Measurements from ENCODE around the gene SOCS1.

The SOCS1 gene

DNA sequence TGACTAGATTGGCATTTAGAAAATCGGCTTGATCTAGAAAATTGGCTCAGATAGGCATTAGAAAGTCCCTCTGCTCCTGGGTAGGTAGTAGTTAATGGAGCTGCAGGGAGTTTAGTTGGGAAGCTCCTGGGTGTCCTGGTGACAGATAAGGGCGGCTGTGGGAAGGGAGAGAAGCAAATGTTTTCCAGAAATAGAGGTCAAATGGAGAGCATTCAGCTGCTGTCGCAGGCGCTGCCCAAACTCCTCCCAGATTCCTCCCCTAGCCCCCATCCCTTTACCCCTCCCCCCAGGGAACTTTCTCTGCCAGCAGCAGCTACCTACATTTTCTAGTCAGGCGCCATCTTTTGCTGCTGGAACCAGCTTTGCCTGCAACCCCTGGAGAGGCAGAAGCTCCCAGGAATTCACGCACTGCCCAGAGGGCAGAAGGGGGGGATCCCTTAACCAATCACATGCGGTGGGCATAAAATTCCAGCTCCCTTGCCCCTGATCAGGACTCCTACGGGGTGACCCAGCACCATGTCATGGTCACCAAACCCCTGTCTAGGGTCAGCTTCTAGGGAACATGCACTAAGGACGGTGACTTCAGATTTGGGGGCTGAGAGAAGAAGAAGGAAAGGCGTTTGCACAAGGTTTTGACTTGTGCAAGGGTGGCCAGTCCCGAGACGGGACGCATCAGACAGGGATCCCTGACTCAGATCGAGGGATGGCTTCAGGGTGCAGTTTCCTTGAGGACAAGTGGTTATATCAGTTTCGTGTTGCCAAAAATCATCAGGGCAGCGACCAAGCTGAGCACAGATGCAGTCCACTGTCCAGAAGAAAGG is 43.8 kb downstream of the SOCS1 start:
- no peaks in the 10 kb centered on the region for H3K4me1 ChIP-seq (ENCODE audit: insufficient read depth, low read length)

DNA sequence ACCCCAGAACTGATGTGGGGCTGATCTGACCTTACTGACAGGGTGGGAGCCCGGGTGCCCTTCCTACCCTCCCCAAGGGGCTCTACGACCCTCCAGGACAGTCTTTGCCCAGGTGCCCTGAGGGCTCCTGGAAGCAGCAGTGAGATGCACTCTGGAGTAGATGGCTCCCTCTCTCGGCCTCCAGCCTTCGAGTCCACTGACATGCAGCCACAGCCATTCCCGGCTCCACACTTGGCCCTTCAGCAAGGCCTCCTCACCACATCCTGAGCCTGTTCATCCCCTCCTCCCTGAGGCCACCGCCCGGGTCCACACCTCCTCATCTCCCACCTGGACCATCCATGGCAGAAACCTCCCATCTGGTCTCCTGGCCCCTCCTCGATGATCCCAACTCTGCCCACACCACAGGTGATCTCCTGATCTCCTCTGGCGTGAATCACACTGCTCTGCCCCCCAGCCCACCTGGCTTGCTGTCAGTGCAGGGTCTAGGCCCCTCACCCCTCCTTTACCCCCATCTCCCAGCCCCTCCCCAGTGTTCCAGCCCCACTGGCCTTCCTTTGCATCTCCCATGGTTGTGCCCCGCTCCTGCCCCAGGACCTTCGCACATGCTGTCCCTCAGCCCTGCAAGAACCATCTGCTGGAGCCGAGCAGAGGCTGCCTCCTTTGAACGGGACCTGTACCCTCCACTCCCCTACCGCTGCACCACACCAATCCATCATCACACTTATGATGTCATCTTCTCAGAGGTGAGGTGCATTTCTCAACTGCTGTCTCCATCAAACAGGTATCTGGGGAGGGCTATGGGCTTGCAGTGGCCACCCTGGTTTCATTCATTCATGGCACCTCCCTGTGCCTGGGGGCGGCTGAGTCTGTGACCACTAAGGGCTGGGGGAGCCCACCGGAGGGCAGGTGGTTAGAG is 44.7 kb downstream of the SOCS1 start:
- H3K9ac ChIP-seq (ENCODE audit: low read length) = no peak overlapping the region
- no peak overlapping the region for H3K27ac ChIP-seq (ENCODE audit: low read depth, low read length)
- no peaks in the 10 kb centered on the region for H3K9me3 ChIP-seq (ENCODE audit: low read length)

More for the DNA sequence above, 43.8 kb downstream of the SOCS1 start:
- H3K9me3 ChIP-seq (ENCODE audit: low read length) = no peaks in the 10 kb centered on the region
- no peaks in the 10 kb centered on the region for H3K27me3 ChIP-seq (ENCODE audit: control insufficient read depth in 1 of 2, insufficient read depth in 2 of 2, low read length in 2 of 2)
- no peak overlapping the region for H3K9ac ChIP-seq (ENCODE audit: low read length)
- H3K4me3 ChIP-seq (ENCODE audit: low read depth in 1 of 2, low read length in 2 of 2) = no peak overlapping the region
- H3K27ac ChIP-seq (ENCODE audit: low read depth, low read length) = no peak overlapping the region
- no peaks in the 10 kb centered on the region for H3K36me3 ChIP-seq (ENCODE audit: insufficient read depth, low read length)

DNA sequence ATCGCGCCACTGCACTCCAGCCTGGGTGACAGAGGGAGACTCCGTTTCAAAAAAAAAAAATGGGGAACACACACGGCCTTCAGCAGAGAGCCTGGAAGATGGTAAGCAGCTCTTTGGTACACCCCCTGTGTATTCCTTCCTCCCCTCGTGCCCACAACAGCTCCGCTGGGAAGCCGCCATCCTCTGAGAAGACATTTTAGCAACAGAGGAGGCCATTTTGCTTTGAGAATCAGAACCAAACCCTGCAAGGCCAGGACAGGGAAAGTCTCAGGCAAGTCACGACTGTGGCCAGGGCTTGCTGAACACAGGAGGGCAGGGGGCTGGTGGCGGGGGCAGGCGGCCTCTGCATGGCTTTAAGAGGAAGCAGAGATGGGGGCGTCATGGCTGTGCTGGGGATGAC is 45.7 kb downstream of the SOCS1 start:
- H3K9me3 ChIP-seq (ENCODE audit: low read length) = no peaks in the 10 kb centered on the region
- H3K9ac ChIP-seq (ENCODE audit: low read length) = no peak overlapping the region
- H3K27ac ChIP-seq (ENCODE audit: low read depth, low read length) = no peak overlapping the region
- no peaks in the 10 kb centered on the region for H3K4me1 ChIP-seq (ENCODE audit: insufficient read depth, low read length)
- H3K36me3 ChIP-seq (ENCODE audit: insufficient read depth, low read length) = no peaks in the 10 kb centered on the region
- no peak overlapping the region for H3K4me3 ChIP-seq (ENCODE audit: low read depth in 1 of 2, low read length in 2 of 2)
- H3K27me3 ChIP-seq (ENCODE audit: control insufficient read depth in 1 of 2, insufficient read depth in 2 of 2, low read length in 2 of 2) = no peaks in the 10 kb centered on the region

More for the DNA sequence above, 44.7 kb downstream of the SOCS1 start:
- H3K36me3 ChIP-seq (ENCODE audit: insufficient read depth, low read length) = no peaks in the 10 kb centered on the region
- no peaks in the 10 kb centered on the region for H3K27me3 ChIP-seq (ENCODE audit: control insufficient read depth in 1 of 2, insufficient read depth in 2 of 2, low read length in 2 of 2)
- H3K4me1 ChIP-seq (ENCODE audit: insufficient read depth, low read length) = no peaks in the 10 kb centered on the region
- H3K4me3 ChIP-seq (ENCODE audit: low read depth in 1 of 2, low read length in 2 of 2) = no peak overlapping the region

DNA sequence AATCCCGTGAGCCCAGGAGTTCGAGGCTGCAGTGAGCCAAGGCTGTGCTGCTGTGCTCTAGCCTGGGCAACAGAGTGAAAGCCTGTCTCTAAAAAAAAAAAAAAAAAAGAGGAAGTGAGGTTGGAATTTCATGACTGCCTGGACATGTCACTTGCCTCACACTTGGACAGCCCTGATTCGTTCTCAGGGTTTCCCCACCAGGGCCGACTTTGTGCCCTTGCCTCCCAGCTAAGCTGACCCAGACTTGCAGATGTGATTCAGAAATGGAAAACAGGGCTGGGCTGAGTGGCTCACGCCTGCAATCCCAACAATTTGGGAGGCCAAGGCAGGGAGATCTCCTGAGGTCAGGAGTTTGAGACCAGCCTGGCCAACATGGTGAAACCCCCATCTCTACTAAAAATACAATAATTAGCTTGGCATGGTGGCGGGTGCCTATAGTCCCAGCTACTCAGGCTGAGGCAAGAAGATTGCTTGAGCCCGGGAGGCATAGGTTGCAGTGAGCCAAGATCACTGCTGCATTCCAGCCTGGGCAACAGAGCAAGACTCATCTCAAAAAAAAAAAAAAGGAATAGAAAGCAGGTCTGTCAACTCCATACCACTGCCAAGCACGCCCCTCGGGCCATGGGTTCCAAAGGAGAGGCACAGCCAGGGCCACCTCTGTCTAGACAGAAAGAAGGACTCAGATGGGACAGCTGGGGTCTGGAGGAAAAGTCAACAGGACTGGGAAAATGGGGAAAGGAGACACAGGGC is 46.9 kb downstream of the SOCS1 start:
- Histone ChIP-seq H3K9ac (ENCODE audit: low read length) (no peak overlapping the region), H3K36me3 (ENCODE audit: insufficient read depth, low read length) (no peaks in the 10 kb centered on the region), H3K9me3 (ENCODE audit: low read length) (no peaks in the 10 kb centered on the region), H3K27me3 (ENCODE audit: control insufficient read depth in 1 of 2, insufficient read depth in 2 of 2, low read length in 2 of 2) (no peaks in the 10 kb centered on the region), H3K4me3 (ENCODE audit: low read depth in 1 of 2, low read length in 2 of 2) (no peak overlapping the region), H3K4me1 (ENCODE audit: insufficient read depth, low read length) (no peaks in the 10 kb centered on the region), H3K27ac (ENCODE audit: low read depth, low read length) (no peak overlapping the region)

DNA sequence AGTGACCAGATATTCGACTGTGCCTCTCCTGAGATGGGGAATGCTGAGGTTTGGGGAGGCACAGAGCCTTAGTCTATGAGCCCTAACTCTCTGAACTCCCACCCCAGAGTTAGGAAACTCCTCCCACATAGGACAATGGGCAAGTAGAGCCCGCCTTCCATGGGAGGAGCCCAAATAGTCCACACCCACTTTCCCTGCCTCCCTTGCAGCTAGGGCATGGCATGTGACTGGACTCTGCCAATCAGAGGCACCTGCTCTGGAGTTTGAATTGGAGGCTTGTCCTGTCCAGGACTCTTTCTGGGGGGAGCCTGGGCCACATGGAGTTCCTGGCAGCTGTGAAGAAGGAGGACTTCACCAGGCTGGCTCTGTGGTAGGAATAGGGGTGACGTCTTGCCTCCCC is 48.4 kb downstream of the SOCS1 start:
- no peak overlapping the region for H3K4me3 ChIP-seq (ENCODE audit: low read depth in 1 of 2, low read length in 2 of 2)
- H3K9me3 ChIP-seq (ENCODE audit: low read length) = no peaks in the 10 kb centered on the region
- H3K27me3 ChIP-seq (ENCODE audit: control insufficient read depth in 1 of 2, insufficient read depth in 2 of 2, low read length in 2 of 2) = no peaks in the 10 kb centered on the region
- no peak overlapping the region for H3K27ac ChIP-seq (ENCODE audit: low read depth, low read length)
- no peak overlapping the region for H3K9ac ChIP-seq (ENCODE audit: low read length)
- H3K4me1 ChIP-seq (ENCODE audit: insufficient read depth, low read length) = no peaks in the 10 kb centered on the region
- no peaks in the 10 kb centered on the region for H3K36me3 ChIP-seq (ENCODE audit: insufficient read depth, low read length)

DNA sequence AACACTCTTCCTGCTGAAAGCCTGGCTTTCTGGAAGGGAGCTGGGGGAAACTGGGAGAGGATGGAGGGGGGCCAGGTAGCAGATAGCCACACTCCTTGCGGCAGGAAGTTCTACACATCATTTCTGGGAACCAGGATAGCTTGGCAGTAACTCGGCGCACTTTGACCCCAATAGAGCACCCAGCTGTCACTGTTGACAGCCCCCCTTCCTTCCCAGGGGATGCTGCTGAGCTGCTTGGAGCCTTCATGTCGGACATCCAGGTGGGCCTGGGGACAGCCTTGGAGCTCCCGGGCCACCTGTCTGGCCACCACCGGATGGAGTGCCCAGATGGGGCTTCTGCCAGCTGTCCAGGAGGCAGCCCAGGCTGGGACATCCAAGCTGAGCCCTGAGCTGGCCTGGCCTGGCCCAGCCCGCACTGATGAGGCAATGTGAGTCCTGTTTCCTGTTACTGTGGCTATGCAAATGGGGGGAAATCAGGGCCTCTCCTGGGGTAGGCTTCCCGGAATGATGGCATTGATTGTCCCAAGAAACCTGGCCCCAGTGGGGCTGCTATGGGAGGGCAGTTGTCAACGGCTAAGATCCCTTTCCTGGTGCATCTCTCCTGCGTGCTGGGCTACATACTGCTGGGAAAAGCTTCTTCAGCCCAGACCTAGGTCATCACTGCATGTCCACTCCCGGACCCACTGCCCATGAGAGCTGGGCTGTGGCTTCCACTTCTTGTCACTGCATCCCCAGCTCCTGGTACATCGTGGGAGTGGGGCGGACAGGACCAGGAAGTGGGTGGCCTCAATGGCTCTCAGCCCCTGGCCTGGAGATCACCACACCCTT is 50.0 kb downstream of the SOCS1 start:
- Histone ChIP-seq H3K4me1 (ENCODE audit: insufficient read depth, low read length) (no peaks in the 10 kb centered on the region), H3K4me3 (ENCODE audit: low read depth in 1 of 2, low read length in 2 of 2) (no peak overlapping the region), H3K36me3 (ENCODE audit: insufficient read depth, low read length) (no peaks in the 10 kb centered on the region), H3K27me3 (ENCODE audit: control insufficient read depth in 1 of 2, insufficient read depth in 2 of 2, low read length in 2 of 2) (no peaks in the 10 kb centered on the region), H3K9ac (ENCODE audit: low read length) (no peak overlapping the region), H3K9me3 (ENCODE audit: low read length) (no peaks in the 10 kb centered on the region), H3K27ac (ENCODE audit: low read depth, low read length) (no peak overlapping the region)

DNA sequence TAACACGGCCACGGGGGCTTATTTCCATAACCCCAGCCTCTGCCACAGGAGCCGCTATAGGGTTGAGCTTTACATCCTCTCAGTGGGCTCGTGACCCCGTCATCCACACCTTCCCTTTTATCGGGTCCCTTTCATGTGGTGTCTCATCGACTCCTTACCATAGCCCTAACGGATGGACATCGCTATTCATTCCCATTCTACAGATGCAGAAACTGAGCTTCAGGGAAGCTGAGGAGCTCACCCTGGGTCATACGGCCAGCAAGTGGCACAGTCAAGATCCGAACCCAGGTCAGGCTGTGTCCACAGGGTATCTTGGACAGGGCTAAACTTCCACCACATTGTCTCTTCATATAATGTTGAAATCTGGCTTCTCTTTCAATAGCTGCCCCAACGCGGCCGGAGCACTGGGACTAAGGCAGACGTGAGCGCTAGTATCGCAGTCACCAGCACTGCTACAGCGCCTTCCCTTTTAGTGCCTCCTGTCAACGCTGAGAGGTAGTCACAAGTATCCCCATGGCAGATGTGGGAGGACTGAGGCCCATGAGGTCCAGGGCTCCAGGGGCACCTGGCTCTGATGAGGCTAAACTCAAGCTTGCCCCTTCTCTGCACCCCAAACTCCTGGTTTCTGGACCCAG is 50.8 kb downstream of the SOCS1 start:
- H3K4me3 ChIP-seq (ENCODE audit: low read depth in 1 of 2, low read length in 2 of 2) = no peak overlapping the region
- H3K36me3 ChIP-seq (ENCODE audit: insufficient read depth, low read length) = no peaks in the 10 kb centered on the region
- no peaks in the 10 kb centered on the region for H3K9me3 ChIP-seq (ENCODE audit: low read length)
- no peaks in the 10 kb centered on the region for H3K4me1 ChIP-seq (ENCODE audit: insufficient read depth, low read length)
- no peak overlapping the region for H3K27ac ChIP-seq (ENCODE audit: low read depth, low read length)
- no peak overlapping the region for H3K9ac ChIP-seq (ENCODE audit: low read length)
- H3K27me3 ChIP-seq (ENCODE audit: control insufficient read depth in 1 of 2, insufficient read depth in 2 of 2, low read length in 2 of 2) = no peaks in the 10 kb centered on the region

DNA sequence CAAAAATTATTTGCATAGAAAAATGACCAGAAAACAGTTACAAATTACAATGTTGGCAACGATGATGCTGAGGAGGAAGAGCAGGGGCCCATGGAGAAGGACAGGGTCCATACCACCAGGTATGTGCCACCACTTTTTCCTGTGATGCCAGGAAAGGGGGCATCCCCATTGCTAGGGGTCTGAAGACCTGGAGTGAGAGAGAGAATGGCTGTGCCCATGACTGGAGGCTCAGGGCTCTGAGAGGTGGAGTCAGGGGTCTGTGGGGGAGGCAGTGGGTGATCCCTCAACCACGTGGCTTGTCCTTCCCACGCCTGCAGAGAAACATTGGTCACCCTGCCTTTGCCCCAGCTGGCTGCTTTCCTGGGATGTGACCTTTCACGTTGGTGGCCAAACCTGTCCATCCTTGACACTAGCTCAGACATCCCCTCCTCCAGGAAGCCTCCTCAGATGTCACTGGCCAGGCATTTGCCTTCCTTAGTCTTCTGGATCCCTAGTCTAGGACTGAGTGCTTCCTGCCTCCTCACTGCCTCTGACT is 51.4 kb downstream of the SOCS1 start:
- Histone ChIP-seq H3K27me3 (ENCODE audit: control insufficient read depth in 1 of 2, insufficient read depth in 2 of 2, low read length in 2 of 2) (no peaks in the 10 kb centered on the region), H3K9me3 (ENCODE audit: low read length) (no peaks in the 10 kb centered on the region), H3K4me3 (ENCODE audit: low read depth in 1 of 2, low read length in 2 of 2) (no peak overlapping the region), H3K4me1 (ENCODE audit: insufficient read depth, low read length) (no peaks in the 10 kb centered on the region), H3K27ac (ENCODE audit: low read depth, low read length) (no peak overlapping the region), H3K36me3 (ENCODE audit: insufficient read depth, low read length) (no peaks in the 10 kb centered on the region), H3K9ac (ENCODE audit: low read length) (no peak overlapping the region)

All from muscle layer of colon (tissue), 2 donors.